HEK293 (cell line): ENCODE measurements around the gene KIRREL1.

Source experiments
- CTCF ChIA-PET: fragments of 350-600 bp; formaldehyde crosslinking; extraction: SDS; loops from one replicate; lab custom pipeline; 2021; ENCODE audit warnings: antibody characterized with exemption; lab: Yijun Ruan, JAX
- POLR2A ChIA-PET: fragments of 300-600 bp; formaldehyde crosslinking; extraction: SDS; loops from one replicate; lab custom pipeline; 2020; ENCODE audit warnings: antibody characterized with exemption, inconsistent platforms; lab: Yijun Ruan, JAX
- H3K27ac ChIP-seq: fragments of 200-500 bp; sonication (Bioruptor generic); 2 replicates; pipeline ENCODE4 v1.5.1; 2014; ENCODE audit warnings: low read depth, low read length, control low read depth, inconsistent platforms; ENCODE audit errors: extremely low read depth
- H3K36me3 ChIP-seq, 2 experiments: fragments of 200-500 bp in 1 of 2; sonication (Bioruptor generic) in 1 of 2; 1 replicate in 1 of 2; 2 replicates in 1 of 2; pipeline ENCODE4 v1.5.1; 2014 to 2017; ENCODE audit warnings: inconsistent platforms in 2 of 2, low read length in 2 of 2; ENCODE audit not compliant: control insufficient read depth in 2 of 2, insufficient read depth in 1 of 2
- H3K4me1 ChIP-seq: fragments of 200-500 bp; sonication (Bioruptor generic); 2 replicates; pipeline ENCODE4 v1.5.1; 2014; ENCODE audit warnings: mild to moderate bottlenecking, low read length, inconsistent platforms; ENCODE audit not compliant: control insufficient read depth, insufficient read depth
- H3K4me3 ChIP-seq: 2 replicates; pipeline ENCODE4 v1.5.1; 2011; ENCODE audit warnings: low read depth, mild to moderate bottlenecking, control low read depth, low read length, moderate library complexity
- H3K9me3 ChIP-seq: fragments of 200-500 bp; sonication (Bioruptor generic); 2 replicates; pipeline ENCODE4 v1.5.1; 2014; ENCODE audit warnings: low read depth, low read length, inconsistent platforms; ENCODE audit not compliant: control insufficient read depth, insufficient read depth
- GLIS2 ChIP-seq: fragments of 450-650 bp; formaldehyde crosslinking; IDR thresholded peaks from 2 replicates; pipeline ENCODE4 v1.5.1; 2016; ENCODE audit warnings: missing biosample characterization, missing genetic modification characterization
- KLF9 ChIP-seq: fragments of 450-650 bp; formaldehyde crosslinking; IDR thresholded peaks from 2 replicates; pipeline ENCODE4 v1.5.1; 2016; ENCODE audit warnings: missing biosample characterization, missing genetic modification characterization, low read depth
- MZF1 ChIP-seq: fragments of 450-650 bp; formaldehyde crosslinking; IDR thresholded peaks from 2 replicates; pipeline ENCODE4 v1.5.1; 2017; ENCODE audit warnings: missing biosample characterization, missing genetic modification characterization, borderline replicate concordance
- REPIN1 ChIP-seq: fragments of 450-650 bp; formaldehyde crosslinking; IDR thresholded peaks from 2 replicates; pipeline ENCODE4 v1.5.1; 2017; ENCODE audit warnings: missing biosample characterization, missing genetic modification characterization, low read depth
- SCRT1 ChIP-seq: fragments of 450-650 bp; formaldehyde crosslinking; IDR thresholded peaks from 2 replicates; pipeline ENCODE4 v1.5.1; 2016; ENCODE audit warnings: missing biosample characterization, missing genetic modification characterization, borderline replicate concordance
- SCRT2 ChIP-seq: fragments of 450-650 bp; formaldehyde crosslinking; IDR thresholded peaks from 2 replicates; pipeline ENCODE4 v1.5.1; 2016; ENCODE audit warnings: missing biosample characterization, missing genetic modification characterization
- SP3 ChIP-seq: fragments of 450-650 bp; formaldehyde crosslinking; IDR thresholded peaks from 2 replicates; pipeline ENCODE4 v1.5.1; 2016; ENCODE audit warnings: missing biosample characterization, missing genetic modification characterization
- ZBTB17 ChIP-seq: fragments of 450-650 bp; formaldehyde crosslinking; IDR thresholded peaks from 2 replicates; pipeline ENCODE4 v1.5.1; 2016; ENCODE audit warnings: missing biosample characterization, missing genetic modification characterization
- ZBTB48 ChIP-seq: fragments of 450-650 bp; formaldehyde crosslinking; IDR thresholded peaks from 2 replicates; pipeline ENCODE4 v1.5.1; 2016; ENCODE audit warnings: missing biosample characterization, missing genetic modification characterization
- ZNF146 ChIP-seq: fragments of 450-650 bp; formaldehyde crosslinking; IDR thresholded peaks from 2 replicates; pipeline ENCODE4 v1.5.1; 2016; ENCODE audit warnings: missing biosample characterization, missing genetic modification characterization
- ZNF155 ChIP-seq: fragments of 450-650 bp; formaldehyde crosslinking; IDR thresholded peaks from 2 replicates; pipeline ENCODE4 v1.5.1; 2016; ENCODE audit warnings: missing biosample characterization, missing genetic modification characterization
- ZNF184 ChIP-seq: fragments of 450-650 bp; IDR thresholded peaks from 2 replicates; pipeline ENCODE4 v1.5.1; 2018; ENCODE audit warnings: missing biosample characterization, mild to moderate bottlenecking, missing genetic modification characterization
- ZNF214 ChIP-seq: fragments of 450-650 bp; formaldehyde crosslinking; IDR thresholded peaks from 2 replicates; pipeline ENCODE4 v1.5.1; 2017; ENCODE audit warnings: missing biosample characterization, mild to moderate bottlenecking, missing genetic modification characterization, borderline replicate concordance
- ZNF37A ChIP-seq: fragments of 450-650 bp; IDR thresholded peaks from 2 replicates; pipeline ENCODE4 v1.5.1; 2018; ENCODE audit warnings: missing biosample characterization, missing genetic modification characterization
- ZNF394 ChIP-seq: fragments of 450-650 bp; formaldehyde crosslinking; IDR thresholded peaks from 2 replicates; pipeline ENCODE4 v1.5.1; 2016; ENCODE audit warnings: missing biosample characterization, missing genetic modification characterization, mild to moderate bottlenecking, moderate library complexity, borderline replicate concordance
- ZNF416 ChIP-seq: fragments of 450-650 bp; formaldehyde crosslinking; IDR thresholded peaks from 2 replicates; pipeline ENCODE4 v1.5.1; 2016; ENCODE audit warnings: missing biosample characterization, missing genetic modification characterization
- ZNF473 ChIP-seq: fragments of 450-650 bp; formaldehyde crosslinking; IDR thresholded peaks from 2 replicates; pipeline ENCODE4 v1.5.1; 2017; ENCODE audit warnings: missing biosample characterization, missing genetic modification characterization
- ZNF501 ChIP-seq: fragments of 450-650 bp; formaldehyde crosslinking; IDR thresholded peaks from 2 replicates; pipeline ENCODE4 v1.5.1; 2016; ENCODE audit warnings: missing biosample characterization, missing genetic modification characterization
- ZNF521 ChIP-seq: fragments of 450-650 bp; formaldehyde crosslinking; IDR thresholded peaks from 2 replicates; pipeline ENCODE4 v1.5.1; 2017; ENCODE audit warnings: missing biosample characterization, mild to moderate bottlenecking, missing genetic modification characterization
- ZNF548 ChIP-seq: fragments of 450-650 bp; formaldehyde crosslinking; IDR thresholded peaks from 2 replicates; pipeline ENCODE4 v1.5.1; 2016; ENCODE audit warnings: missing biosample characterization, missing genetic modification characterization
- ZNF549 ChIP-seq: fragments of 450-650 bp; IDR thresholded peaks from 2 replicates; pipeline ENCODE4 v1.5.1; 2018; ENCODE audit warnings: missing biosample characterization, missing genetic modification characterization, mild to moderate bottlenecking, inconsistent platforms, moderate library complexity
- ZNF560 ChIP-seq: fragments of 450-650 bp; formaldehyde crosslinking; IDR thresholded peaks from 2 replicates; pipeline ENCODE4 v1.5.1; 2017; ENCODE audit warnings: missing biosample characterization, missing genetic modification characterization, borderline replicate concordance
- ZNF571 ChIP-seq: fragments of 450-650 bp; formaldehyde crosslinking; IDR thresholded peaks from 2 replicates; pipeline ENCODE4 v1.5.0; 2017; ENCODE audit warnings: missing biosample characterization, missing genetic modification characterization
- ZNF624 ChIP-seq: fragments of 450-650 bp; formaldehyde crosslinking; IDR thresholded peaks from 2 replicates; pipeline ENCODE4 v1.5.1; 2017; ENCODE audit warnings: missing biosample characterization, missing genetic modification characterization
- ZNF654 ChIP-seq: fragments of 450-650 bp; formaldehyde crosslinking; IDR thresholded peaks from 2 replicates; pipeline ENCODE4 v1.5.1; 2016; ENCODE audit warnings: low read depth, missing biosample characterization, missing genetic modification characterization
- ZNF768 ChIP-seq: fragments of 450-650 bp; formaldehyde crosslinking; IDR thresholded peaks from 2 replicates; pipeline ENCODE4 v1.5.1; 2018; ENCODE audit warnings: missing biosample characterization, mild to moderate bottlenecking, missing genetic modification characterization
- TF ChIP-seq, protein P1 (sequence below): fragments of 450-650 bp; formaldehyde crosslinking; IDR thresholded peaks from 2 replicates; pipeline ENCODE4 v1.5.1; 2016; ENCODE audit warnings: missing biosample characterization, missing genetic modification characterization
- TF ChIP-seq, protein P2 (sequence below): fragments of 450-650 bp; formaldehyde crosslinking; IDR thresholded peaks from 2 replicates; pipeline ENCODE4 v1.5.1; 2017; ENCODE audit warnings: missing biosample characterization, missing genetic modification characterization
- TF ChIP-seq, protein P3 (sequence below): fragments of 450-650 bp; formaldehyde crosslinking; conservative IDR thresholded peaks from 2 replicates; pipeline ENCODE4 v1.5.1; 2016; ENCODE audit warnings: low read depth, missing biosample characterization, missing genetic modification characterization
- TF ChIP-seq, protein P4 (sequence below): fragments of 450-650 bp; formaldehyde crosslinking; IDR thresholded peaks from 2 replicates; pipeline ENCODE4 v1.5.1; 2016; ENCODE audit warnings: missing biosample characterization, missing genetic modification characterization

The KIRREL1 gene

DNA sequence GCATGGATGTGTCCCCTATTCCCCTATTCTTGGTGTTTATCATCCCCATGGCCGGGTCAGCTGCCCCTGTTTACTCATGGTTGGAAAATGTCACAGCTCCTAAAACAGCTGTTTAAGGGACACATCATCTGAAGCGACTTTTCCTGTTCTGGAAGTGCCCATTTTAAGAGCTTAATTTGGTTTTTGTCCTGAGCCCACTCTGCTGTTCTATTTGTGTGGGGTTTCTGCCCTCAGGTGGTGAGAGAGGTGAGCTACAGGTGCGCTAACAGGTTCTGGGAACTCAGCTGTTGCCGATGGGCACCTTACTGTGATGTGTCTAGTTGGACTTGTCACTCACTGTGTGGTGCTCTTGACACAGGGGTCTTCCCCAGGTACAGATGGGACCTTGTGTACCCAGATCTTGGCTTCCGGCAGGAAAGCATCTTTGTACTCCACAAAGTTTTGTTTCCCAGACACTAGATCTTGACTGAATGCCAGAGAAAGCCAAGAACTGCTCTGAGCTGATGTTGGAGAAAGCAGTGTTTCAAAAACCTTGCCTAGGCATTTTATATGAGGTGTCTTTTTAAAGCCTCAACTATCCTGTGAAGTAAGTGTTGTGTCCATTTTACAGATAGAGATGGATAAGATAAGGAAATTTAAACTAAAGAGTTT lies 128.3 kb downstream of the KIRREL1 start:
- no peak overlapping the region for H3K27ac ChIP-seq
- CTCF ChIA-PET, result interaction anchor here (0.5 to 22.5 kb wide), 47 partner anchors 8 to 951 kb away, joined by 3 to 805 read pairs (median 5); partner anchors contain the start of gene KIRREL1
- H3K36me3 ChIP-seq, result no peaks in the 10 kb centered on the region
- POLR2A ChIA-PET, result interaction anchor here (0.7 to 1.6 kb wide), 2 partner anchors 129 to 130 kb away, joined by 6 read pairs; no protein-coding TSS in a partner anchor
- no peak overlapping the region for H3K4me3 ChIP-seq
- no peaks in the 10 kb centered on the region; the same call in 1 of the 2 replicates for H3K4me1 ChIP-seq
- H3K9me3 ChIP-seq, result no peaks in the 10 kb centered on the region
- TF ChIP-seq REPIN1 (tag by site-specific recombination), result no peak
- no peak for TF ChIP-seq ZNF501
- TF ChIP-seq ZBTB17, result 0 out of 2 replicates have a peak, but pooled peaks have one; percentile 19
- peak; percentile 89 for TF ChIP-seq ZNF654
- TF ChIP-seq, protein P1, sequence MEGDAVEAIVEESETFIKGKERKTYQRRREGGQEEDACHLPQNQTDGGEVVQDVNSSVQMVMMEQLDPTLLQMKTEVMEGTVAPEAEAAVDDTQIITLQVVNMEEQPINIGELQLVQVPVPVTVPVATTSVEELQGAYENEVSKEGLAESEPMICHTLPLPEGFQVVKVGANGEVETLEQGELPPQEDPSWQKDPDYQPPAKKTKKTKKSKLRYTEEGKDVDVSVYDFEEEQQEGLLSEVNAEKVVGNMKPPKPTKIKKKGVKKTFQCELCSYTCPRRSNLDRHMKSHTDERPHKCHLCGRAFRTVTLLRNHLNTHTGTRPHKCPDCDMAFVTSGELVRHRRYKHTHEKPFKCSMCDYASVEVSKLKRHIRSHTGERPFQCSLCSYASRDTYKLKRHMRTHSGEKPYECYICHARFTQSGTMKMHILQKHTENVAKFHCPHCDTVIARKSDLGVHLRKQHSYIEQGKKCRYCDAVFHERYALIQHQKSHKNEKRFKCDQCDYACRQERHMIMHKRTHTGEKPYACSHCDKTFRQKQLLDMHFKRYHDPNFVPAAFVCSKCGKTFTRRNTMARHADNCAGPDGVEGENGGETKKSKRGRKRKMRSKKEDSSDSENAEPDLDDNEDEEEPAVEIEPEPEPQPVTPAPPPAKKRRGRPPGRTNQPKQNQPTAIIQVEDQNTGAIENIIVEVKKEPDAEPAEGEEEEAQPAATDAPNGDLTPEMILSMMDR, result peak; percentile 45; the same call in 1 of the 2 replicates
- TF ChIP-seq MZF1 (tag by site-specific recombination), result no peak
- TF ChIP-seq ZNF768 (tag by site-specific recombination), result no peak
- no peak for TF ChIP-seq ZNF146 (tag by site-specific recombination)
- no peak for TF ChIP-seq ZNF155
- no peak for TF ChIP-seq ZBTB48 (tag by site-specific recombination)
- TF ChIP-seq, protein P2, sequence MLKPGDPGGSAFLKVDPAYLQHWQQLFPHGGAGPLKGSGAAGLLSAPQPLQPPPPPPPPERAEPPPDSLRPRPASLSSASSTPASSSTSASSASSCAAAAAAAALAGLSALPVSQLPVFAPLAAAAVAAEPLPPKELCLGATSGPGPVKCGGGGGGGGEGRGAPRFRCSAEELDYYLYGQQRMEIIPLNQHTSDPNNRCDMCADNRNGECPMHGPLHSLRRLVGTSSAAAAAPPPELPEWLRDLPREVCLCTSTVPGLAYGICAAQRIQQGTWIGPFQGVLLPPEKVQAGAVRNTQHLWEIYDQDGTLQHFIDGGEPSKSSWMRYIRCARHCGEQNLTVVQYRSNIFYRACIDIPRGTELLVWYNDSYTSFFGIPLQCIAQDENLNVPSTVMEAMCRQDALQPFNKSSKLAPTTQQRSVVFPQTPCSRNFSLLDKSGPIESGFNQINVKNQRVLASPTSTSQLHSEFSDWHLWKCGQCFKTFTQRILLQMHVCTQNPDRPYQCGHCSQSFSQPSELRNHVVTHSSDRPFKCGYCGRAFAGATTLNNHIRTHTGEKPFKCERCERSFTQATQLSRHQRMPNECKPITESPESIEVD (tag by site-specific recombination), result no peak
- no peak for TF ChIP-seq ZNF624 (tag by site-specific recombination)
- TF ChIP-seq ZNF184 (tag by site-specific recombination), result no peak
- no peak for TF ChIP-seq ZNF394 (tag by site-specific recombination)
- no peak for TF ChIP-seq ZNF37A (tag by site-specific recombination)
- TF ChIP-seq ZNF416 (tag by site-specific recombination), result no peak
- no peak for TF ChIP-seq ZNF548 (tag by site-specific recombination)
- TF ChIP-seq, protein P3, sequence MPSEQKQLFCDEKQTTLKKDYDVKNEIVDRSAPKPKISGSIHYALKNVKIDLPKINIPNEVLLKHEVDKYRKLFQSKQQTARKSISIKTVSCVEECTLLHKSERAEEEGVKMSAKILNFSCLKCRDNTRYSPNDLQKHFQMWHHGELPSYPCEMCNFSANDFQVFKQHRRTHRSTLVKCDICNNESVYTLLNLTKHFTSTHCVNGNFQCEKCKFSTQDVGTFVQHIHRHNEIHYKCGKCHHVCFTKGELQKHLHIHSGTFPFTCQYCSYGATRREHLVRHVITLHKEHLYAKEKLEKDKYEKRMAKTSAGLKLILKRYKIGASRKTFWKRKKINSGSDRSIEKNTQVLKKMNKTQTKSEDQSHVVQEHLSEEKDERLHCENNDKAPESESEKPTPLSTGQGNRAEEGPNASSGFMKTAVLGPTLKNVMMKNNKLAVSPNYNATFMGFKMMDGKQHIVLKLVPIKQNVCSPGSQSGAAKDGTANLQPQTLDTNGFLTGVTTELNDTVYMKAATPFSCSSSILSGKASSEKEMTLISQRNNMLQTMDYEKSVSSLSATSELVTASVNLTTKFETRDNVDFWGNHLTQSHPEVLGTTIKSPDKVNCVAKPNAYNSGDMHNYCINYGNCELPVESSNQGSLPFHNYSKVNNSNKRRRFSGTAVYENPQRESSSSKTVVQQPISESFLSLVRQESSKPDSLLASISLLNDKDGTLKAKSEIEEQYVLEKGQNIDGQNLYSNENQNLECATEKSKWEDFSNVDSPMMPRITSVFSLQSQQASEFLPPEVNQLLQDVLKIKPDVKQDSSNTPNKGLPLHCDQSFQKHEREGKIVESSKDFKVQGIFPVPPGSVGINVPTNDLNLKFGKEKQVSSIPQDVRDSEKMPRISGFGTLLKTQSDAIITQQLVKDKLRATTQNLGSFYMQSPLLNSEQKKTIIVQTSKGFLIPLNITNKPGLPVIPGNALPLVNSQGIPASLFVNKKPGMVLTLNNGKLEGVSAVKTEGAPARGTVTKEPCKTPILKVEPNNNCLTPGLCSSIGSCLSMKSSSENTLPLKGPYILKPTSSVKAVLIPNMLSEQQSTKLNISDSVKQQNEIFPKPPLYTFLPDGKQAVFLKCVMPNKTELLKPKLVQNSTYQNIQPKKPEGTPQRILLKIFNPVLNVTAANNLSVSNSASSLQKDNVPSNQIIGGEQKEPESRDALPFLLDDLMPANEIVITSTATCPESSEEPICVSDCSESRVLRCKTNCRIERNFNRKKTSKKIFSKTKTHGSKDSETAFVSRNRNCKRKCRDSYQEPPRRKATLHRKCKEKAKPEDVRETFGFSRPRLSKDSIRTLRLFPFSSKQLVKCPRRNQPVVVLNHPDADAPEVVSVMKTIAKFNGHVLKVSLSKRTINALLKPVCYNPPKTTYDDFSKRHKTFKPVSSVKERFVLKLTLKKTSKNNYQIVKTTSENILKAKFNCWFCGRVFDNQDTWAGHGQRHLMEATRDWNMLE (tag by site-specific recombination), result no peak
- TF ChIP-seq ZNF549 (tag by site-specific recombination), result no peak
- TF ChIP-seq ZNF560 (tag by site-specific recombination), result no peak
- TF ChIP-seq SP3, result no peak
- no peak for TF ChIP-seq ZNF473 (tag by site-specific recombination)
- peak; percentile 98 for TF ChIP-seq SCRT1 (tag by site-specific recombination)
- TF ChIP-seq, protein P4, sequence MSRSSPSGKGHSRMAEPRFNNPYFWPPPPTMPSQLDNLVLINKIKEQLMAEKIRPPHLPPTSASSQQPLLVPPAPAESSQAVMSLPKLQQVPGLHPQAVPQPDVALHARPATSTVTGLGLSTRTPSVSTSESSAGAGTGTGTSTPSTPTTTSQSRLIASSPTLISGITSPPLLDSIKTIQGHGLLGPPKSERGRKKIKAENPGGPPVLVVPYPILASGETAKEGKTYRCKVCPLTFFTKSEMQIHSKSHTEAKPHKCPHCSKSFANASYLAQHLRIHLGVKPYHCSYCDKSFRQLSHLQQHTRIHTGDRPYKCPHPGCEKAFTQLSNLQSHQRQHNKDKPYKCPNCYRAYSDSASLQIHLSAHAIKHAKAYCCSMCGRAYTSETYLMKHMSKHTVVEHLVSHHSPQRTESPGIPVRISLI (tag by site-specific recombination), result no peak
- no peak for TF ChIP-seq ZNF521
- no peak for TF ChIP-seq ZNF571 (tag by site-specific recombination)
- TF ChIP-seq KLF9 (tag by site-specific recombination), result no peak
- TF ChIP-seq GLIS2 (tag by site-specific recombination), result no peak
- TF ChIP-seq ZNF214 (tag by site-specific recombination), result no peak
- TF ChIP-seq SCRT2 (tag by site-specific recombination), result peak; percentile 99
